Kidney glomerular epithelial cell (primary cell): ENCODE results near the gene PLPPR1.

ENCODE experiments used
- DNase-seq: peaks from one replicate; lab custom pipeline; 2025; lab: John Stamatoyannopoulos, UW

Gene PLPPR1

GRCh38 chr9:101352892-101353463 lies 324.5 kb downstream of the PLPPR1 start:
- no peak for DNase-seq

GRCh38 chr9:101353683-101354082 lies 325.2 kb downstream of the PLPPR1 start:
- DNase-seq: no peak

GRCh38 chr9:101354143-101354764 lies 325.7 kb downstream of the PLPPR1 start:
- no peak for DNase-seq

GRCh38 chr9:101354765-101355708 lies 326.5 kb downstream of the PLPPR1 start:
- no peak for DNase-seq

GRCh38 chr9:101356619-101357018 lies 328.1 kb downstream of the PLPPR1 start:
- DNase-seq: no peak

GRCh38 chr9:101359679-101360078 lies 331.2 kb downstream of the PLPPR1 start:
- DNase-seq: no peak

GRCh38 chr9:101360647-101361046 lies 332.1 kb downstream of the PLPPR1 start:
- no peak for DNase-seq

GRCh38 chr9:101362450-101362849 lies 333.9 kb downstream of the PLPPR1 start:
- DNase-seq: no peak

GRCh38 chr9:101365181-101365580 lies 336.7 kb downstream of the PLPPR1 start:
- DNase-seq: no peak

- peak; percentile 44 for DNase-seq
Measured at GRCh38 chr9:101366038-101366756, 337.7 kb downstream of the PLPPR1 start.

- no peak for DNase-seq
Measured at GRCh38 chr9:101367323-101367722, 338.8 kb downstream of the PLPPR1 start.

- DNase-seq: peak; percentile 19
Measured at GRCh38 chr9:101369286-101369685, 340.8 kb downstream of the PLPPR1 start.

GRCh38 chr9:101369884-101370531 lies 341.5 kb downstream of the PLPPR1 start:
- DNase-seq: no peak

- no peak for DNase-seq
Measured at GRCh38 chr9:101371813-101372212, 343.3 kb downstream of the PLPPR1 start.

GRCh38 chr9:101372327-101373118 lies 344.0 kb downstream of the PLPPR1 start:
- DNase-seq: no peak
